D721Med (cell line): ENCODE results near the gene SNAI3.

Source experiments
- DNase-seq: peaks from one replicate; pipeline ENCODE4 v3.0.0; 2011; ENCODE audit warnings: low spot score; ENCODE audit not compliant: insufficient read length
- FAIRE-seq: peaks from 2 replicates; lab custom pipeline; 2011; peaks lifted over from hg19 to GRCh38; lab: Jason Lieb, UNC
- TF ChIP-seq, protein P1 (sequence below): IDR thresholded peaks from 2 replicates; pipeline ENCODE4 v1.5.1; 2012; ENCODE audit warnings: mild to moderate bottlenecking, control low read depth; ENCODE audit not compliant: insufficient read depth; ENCODE audit errors: missing control alignments

SNAI3 gene

DNA sequence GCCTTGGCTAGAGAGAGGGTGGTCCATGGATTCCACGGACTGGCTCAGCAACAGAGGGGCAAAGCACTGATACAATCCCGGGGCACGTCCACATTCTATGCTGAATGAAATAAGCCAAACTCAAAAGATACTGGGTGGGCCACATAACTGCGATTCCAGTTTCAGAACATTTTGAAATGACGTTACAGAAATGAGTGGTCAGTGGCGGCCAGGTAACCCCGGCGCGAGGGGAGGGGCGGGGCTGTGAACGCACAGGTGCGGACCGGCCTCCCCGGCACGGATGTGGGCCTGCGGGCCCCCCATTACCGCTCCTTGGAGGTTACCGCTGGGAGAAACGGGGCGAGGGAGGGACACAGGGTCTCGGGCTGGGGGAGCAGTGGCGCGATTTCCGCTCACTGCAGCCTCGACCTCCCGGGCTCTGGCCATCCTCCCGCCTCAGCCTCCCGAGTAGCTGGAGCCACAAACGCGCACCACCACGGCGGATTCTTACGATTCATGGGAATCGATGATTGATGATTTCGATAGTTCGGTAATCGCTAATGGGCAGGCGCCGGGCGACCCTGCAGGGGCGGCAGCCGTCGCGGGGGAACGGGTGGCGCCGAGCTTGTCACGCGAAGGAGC is 24.0 kb downstream of the SNAI3 start:
- DNase-seq (no peak), FAIRE-seq (no peak)
- TF ChIP-seq, protein P1, sequence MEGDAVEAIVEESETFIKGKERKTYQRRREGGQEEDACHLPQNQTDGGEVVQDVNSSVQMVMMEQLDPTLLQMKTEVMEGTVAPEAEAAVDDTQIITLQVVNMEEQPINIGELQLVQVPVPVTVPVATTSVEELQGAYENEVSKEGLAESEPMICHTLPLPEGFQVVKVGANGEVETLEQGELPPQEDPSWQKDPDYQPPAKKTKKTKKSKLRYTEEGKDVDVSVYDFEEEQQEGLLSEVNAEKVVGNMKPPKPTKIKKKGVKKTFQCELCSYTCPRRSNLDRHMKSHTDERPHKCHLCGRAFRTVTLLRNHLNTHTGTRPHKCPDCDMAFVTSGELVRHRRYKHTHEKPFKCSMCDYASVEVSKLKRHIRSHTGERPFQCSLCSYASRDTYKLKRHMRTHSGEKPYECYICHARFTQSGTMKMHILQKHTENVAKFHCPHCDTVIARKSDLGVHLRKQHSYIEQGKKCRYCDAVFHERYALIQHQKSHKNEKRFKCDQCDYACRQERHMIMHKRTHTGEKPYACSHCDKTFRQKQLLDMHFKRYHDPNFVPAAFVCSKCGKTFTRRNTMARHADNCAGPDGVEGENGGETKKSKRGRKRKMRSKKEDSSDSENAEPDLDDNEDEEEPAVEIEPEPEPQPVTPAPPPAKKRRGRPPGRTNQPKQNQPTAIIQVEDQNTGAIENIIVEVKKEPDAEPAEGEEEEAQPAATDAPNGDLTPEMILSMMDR = no peak

DNA sequence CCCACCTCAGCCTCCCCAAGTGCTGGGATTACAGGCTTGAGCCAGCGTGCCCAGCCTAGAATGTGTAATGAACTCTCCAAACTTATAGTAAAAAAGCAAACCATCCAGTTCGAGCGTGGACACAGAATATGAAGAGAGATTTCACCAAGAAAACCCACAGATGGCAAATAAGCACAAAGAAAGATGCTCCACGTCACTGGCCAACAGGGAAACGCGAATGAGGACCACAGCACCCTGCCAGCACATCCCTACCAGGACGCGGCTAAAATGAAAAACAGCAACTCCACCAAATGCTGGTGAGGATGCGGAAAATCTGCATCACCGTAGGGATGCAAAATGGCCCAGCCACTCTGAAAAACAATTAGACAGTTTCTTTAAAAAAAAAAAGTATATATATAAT is 24.8 kb downstream of the SNAI3 start:
- no peak for DNase-seq
- TF ChIP-seq, protein P1 = no peak
- no peak for FAIRE-seq

DNA sequence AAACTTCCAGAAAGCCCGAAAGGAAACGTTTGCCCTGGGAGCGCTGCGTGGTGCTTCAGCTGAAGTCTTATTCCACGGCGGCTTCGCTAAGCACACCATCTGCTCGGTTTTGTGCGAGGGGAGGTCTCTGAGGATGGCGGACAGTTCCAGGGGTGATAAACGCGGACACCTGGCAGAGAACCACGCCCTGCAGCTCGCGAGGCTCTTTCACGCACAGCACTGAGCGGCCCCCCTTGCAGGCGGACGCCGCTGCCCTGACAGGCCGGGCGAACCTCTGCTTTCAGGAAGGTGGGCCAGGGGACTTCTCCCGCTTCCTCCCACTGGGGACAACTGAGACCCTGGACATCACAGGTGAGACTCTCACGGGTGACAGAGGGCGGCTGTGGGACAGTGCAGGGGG is 27.1 kb downstream of the SNAI3 start:
- no peak for FAIRE-seq
- DNase-seq = no peak
- TF ChIP-seq, protein P1 = no peak

DNA sequence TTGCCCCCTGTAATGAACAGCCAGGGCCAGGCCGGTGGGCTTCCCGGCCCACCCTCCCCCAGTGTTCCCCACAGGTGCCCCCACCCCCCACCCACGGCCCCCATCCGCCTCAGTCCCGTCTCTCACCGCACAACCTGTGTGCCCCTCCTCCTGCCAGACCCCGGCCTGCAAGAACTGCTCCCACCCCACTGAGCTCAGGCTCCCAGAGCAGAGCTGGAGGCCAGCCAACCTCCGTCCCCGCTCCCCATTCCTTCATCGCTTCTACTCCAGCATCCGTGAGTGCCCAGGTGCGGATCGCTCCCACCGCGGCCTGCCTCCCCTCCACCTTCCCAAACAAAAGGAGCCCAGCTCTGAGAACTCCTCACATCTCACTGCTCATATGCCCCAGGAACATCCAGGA is 27.6 kb downstream of the SNAI3 start:
- TF ChIP-seq, protein P1 = no peak
- no peak for FAIRE-seq
- DNase-seq = no peak

DNA sequence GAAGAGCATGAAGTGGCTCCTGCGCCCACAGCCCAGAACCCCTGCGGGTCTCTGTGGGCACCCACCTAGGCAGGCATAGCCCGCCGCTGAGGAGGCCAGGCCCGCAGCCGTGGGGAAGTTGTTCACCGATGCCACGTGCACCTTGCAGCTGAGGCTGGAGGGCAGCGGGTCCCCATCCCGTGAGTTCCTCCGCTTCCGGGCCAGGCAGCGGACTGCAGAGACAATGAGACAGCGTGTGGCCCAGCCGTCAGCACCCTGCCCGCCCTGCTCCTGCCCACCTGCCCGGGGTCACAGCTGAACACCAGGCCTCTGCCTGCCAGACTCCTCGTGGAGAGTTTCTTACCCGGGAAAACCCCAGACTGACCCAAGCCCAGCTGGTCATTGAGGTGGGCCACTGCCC is 28.9 kb downstream of the SNAI3 start:
- TF ChIP-seq, protein P1 = no peak
- DNase-seq (no peak), FAIRE-seq (no peak)

DNA sequence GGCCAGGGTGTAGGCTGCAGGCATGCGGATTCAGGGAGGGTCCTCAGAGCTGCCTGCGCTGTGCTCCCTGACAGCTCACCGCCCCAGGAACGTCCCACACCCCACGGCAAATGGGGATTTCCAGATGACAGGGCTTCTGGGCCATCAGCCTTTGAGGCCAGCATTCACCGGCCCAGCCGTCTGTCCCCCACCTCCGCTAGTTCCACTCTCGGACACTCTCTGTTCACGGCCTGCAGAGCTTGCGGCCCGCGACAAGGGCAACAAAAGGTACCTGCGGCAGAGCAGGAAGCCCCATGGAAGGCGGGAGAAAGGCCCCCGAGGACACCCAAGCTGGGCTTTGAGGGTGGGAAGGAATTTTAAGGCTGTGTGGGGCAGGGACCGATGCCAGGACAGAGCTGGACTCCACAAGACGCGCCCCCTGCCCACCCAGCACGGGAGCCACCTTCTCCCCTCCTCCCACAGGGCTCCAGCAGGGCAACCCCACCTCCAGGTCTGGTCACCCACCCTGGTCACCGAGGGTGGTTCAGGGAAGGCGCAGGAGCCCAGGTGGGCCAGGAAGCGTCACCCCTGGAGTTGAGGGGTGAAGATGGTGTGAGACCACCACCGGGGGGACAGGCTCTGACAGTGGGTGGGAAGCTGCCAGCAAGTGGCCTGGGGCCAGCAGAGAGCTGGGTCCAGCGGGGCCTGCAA is 29.9 kb downstream of the SNAI3 start:
- DNase-seq (no peak), FAIRE-seq (no peak)
- TF ChIP-seq, protein P1 = no peak

DNA sequence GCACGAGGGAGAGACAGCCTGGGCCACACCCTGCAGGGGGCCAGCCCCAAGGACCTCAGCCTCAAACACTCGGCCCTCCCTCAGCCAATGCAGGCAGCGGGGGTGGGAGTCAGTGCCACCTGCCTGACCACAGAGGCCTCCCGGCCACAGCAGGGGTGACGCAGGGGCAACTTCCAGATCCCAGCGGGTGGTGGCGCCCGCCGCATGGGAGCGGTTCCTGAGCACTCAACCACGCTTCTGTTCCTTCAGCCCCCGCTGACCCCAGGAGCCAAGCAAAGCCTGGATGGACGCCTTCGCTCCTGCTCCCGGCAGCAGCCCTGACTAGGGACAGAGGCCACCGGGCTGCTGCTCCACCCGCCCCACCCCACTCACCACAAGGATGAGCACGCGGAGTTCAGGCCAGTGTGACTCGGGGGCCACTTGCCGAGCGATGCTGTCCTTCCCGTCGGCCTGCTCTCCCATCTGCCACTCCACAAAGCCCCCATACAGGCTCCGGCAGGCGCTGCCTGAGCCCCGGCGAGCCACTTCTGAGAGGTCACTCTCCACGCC is 30.5 kb downstream of the SNAI3 start:
- TF ChIP-seq, protein P1 = no peak
- FAIRE-seq (no peak), DNase-seq (no peak)
